HG03520 (cell line): ENCODE data around the gene PDZD2.
A peak's percentile ranks its signal among the peaks of the same experiment; 100 is the strongest.
"Not testable (repeated sequence)": the region's sequence is repeated elsewhere in the genome, so short reads cannot be mapped to it uniquely, and the experiment has no call there.

Source experiments
- ATAC-seq: cut with Tn5 transposase; IDR thresholded peaks from one replicate; pipeline ENCODE4 v1.9.1; 2021; ENCODE audit warnings: mild to moderate bottlenecking, moderate library complexity; ENCODE audit not compliant: unreplicated experiment

The PDZD2 gene

GRCh38 chr5:31995714-31996113, 356.8 kb downstream of the PDZD2 start:
- no peak for ATAC-seq

- no peak for ATAC-seq
Observed at GRCh38 chr5:31996909-31997308, 358.0 kb downstream of the PDZD2 start.

GRCh38 chr5:31999470-31999869, 360.5 kb downstream of the PDZD2 start:
- no peak for ATAC-seq

- no peak for ATAC-seq
Observed at GRCh38 chr5:32000731-32001130, 361.8 kb downstream of the PDZD2 start.

GRCh38 chr5:32001284-32001683, 362.4 kb downstream of the PDZD2 start:
- no peak for ATAC-seq

- no peak for ATAC-seq
Observed at GRCh38 chr5:32001707-32002106, 362.8 kb downstream of the PDZD2 start.

GRCh38 chr5:32002755-32003154, 363.8 kb downstream of the PDZD2 start:
- ATAC-seq = no peak

- peak; percentile 6 for ATAC-seq
Observed at GRCh38 chr5:32003981-32004380, 365.1 kb downstream of the PDZD2 start.

GRCh38 chr5:32004404-32004803, 365.5 kb downstream of the PDZD2 start:
- ATAC-seq = peak; percentile 71

GRCh38 chr5:32008746-32009145, 369.8 kb downstream of the PDZD2 start:
- ATAC-seq = no peak

- no peak for ATAC-seq
Observed at GRCh38 chr5:32013658-32014057, 374.7 kb downstream of the PDZD2 start.

- ATAC-seq = no peak
Observed at GRCh38 chr5:32014096-32014745, 375.3 kb downstream of the PDZD2 start.

- not testable (repeated sequence) for ATAC-seq
Observed at GRCh38 chr5:32015262-32015661, 376.3 kb downstream of the PDZD2 start.

GRCh38 chr5:32017692-32018367, 378.9 kb downstream of the PDZD2 start:
- no peak for ATAC-seq

- ATAC-seq = no peak
Observed at GRCh38 chr5:32018476-32019436, 379.8 kb downstream of the PDZD2 start.

GRCh38 chr5:32020271-32020670, 381.3 kb downstream of the PDZD2 start:
- peak; percentile 91 for ATAC-seq

- ATAC-seq = no peak
Observed at GRCh38 chr5:32020946-32021345, 382.0 kb downstream of the PDZD2 start.

- no peak for ATAC-seq
Observed at GRCh38 chr5:32021771-32022170, 382.8 kb downstream of the PDZD2 start.

GRCh38 chr5:32022638-32023037, 383.7 kb downstream of the PDZD2 start:
- ATAC-seq = no peak

GRCh38 chr5:32023816-32024215, 384.9 kb downstream of the PDZD2 start:
- ATAC-seq = no peak

- no peak for ATAC-seq
Observed at GRCh38 chr5:32024751-32025150, 385.8 kb downstream of the PDZD2 start.
